ENCODE measurements around the gene SOX6. TPM values are rescaled to one million over a fixed set of nuclear protein-coding genes. Genes with fewer than 3 reads are reported as not detected.
"Not testable (repeated sequence)": the region's sequence is repeated elsewhere in the genome, so short reads cannot be mapped to it uniquely, and the experiment has no call there.

The SOX6 gene
- polyA plus RNA-seq, 1 of the 3 experiments (the other 2 are of a cell fraction) = 0.03 TPM

GRCh38 chr11:16390826-16391225, 34.5 kb upstream of the SOX6 start:
- H3K4me1 ChIP-seq (ENCODE audit: control insufficient read depth in 1 of 2, insufficient read depth in 2 of 2, low read depth in 1 of 2, low read length in 1 of 2); H3K9ac ChIP-seq; H3K9me2 ChIP-seq; H2AFZ ChIP-seq (ENCODE audit: low read depth); CTCF ChIA-PET; H3K79me2 ChIP-seq (ENCODE audit: insufficient read depth); H3F3A ChIP-seq (replicated peaks; ENCODE audit: insufficient read depth); H3K27me3 ChIP-seq (ENCODE audit: insufficient read depth); H3K4me2 ChIP-seq; POLR2A ChIA-PET; DNase-seq; H3K4me3 ChIP-seq (ENCODE audit: low read depth in 2 of 2, low read length in 1 of 2); H3K27ac ChIP-seq (ENCODE audit: low read depth in 2 of 2, low read length in 1 of 2); H3K9me3 ChIP-seq; H4K20me1 ChIP-seq (ENCODE audit: insufficient read depth); H3K36me3 ChIP-seq (replicated peaks in 1 of 2; ENCODE audit: control insufficient read depth in 1 of 2, insufficient read depth in 2 of 2, low read length in 1 of 2): not testable (repeated sequence)
- 4% methylated on average over 2 of the region's 2 CpGs for WGBS (ENCODE audit: low lambda C conversion rate)

GRCh38 chr11:16385099-16385498, 28.8 kb upstream of the SOX6 start:
- Histone ChIP-seq H3K4me3 (ENCODE audit: low read depth in 2 of 2, low read length in 1 of 2) (no peak overlapping the region), H3K9me3 (no peaks in the 10 kb centered on the region), H3K27ac (ENCODE audit: low read depth in 2 of 2, low read length in 1 of 2) (no peak overlapping the region), H3K36me3 (replicated peaks in 1 of 2; ENCODE audit: control insufficient read depth in 1 of 2, insufficient read depth in 2 of 2, low read length in 1 of 2) (no peaks in the 10 kb centered on the region), H3K27me3 (ENCODE audit: insufficient read depth) (no peaks in the 10 kb centered on the region), H3K9ac (no peak overlapping the region), H4K20me1 (ENCODE audit: insufficient read depth) (no peaks in the 10 kb centered on the region), H3F3A (replicated peaks; ENCODE audit: insufficient read depth) (peaks cover 8% of the 10 kb centered on the region), H3K9me2 (no peaks in the 10 kb centered on the region), H2AFZ (ENCODE audit: low read depth) (no peak overlapping the region), H3K79me2 (ENCODE audit: insufficient read depth) (no peaks in the 10 kb centered on the region), H3K4me1 (ENCODE audit: control insufficient read depth in 1 of 2, insufficient read depth in 2 of 2, low read depth in 1 of 2, low read length in 1 of 2) (peaks cover 0 to 5% of the 10 kb centered on the region in 2 experiments; a peak in 1 of 4 replicates), H3K4me2 (no peak overlapping the region)
- TF ChIP-seq FOXM1 (IDR thresholded peaks at IDR 0.05; ENCODE audit: low read depth) = no peak
- TF ChIP-seq RAD21 (IDR thresholded peaks at IDR 0.05; ENCODE audit: low read length) = no peak
- no peak for TF ChIP-seq EP300 (IDR thresholded peaks at IDR 0.05; ENCODE audit: borderline replicate concordance in 1 of 2, low read depth in 1 of 2, low read length in 1 of 2)
- TF ChIP-seq SIN3A (IDR thresholded peaks at IDR 0.05; ENCODE audit: borderline replicate concordance, low read depth, low read length) = no peak
- no peak for TF ChIP-seq NRF1 (IDR thresholded peaks at IDR 0.05; ENCODE audit: low read depth, low read length)
- TF ChIP-seq POLR2AphosphoS5 (IDR thresholded peaks at IDR 0.05; ENCODE audit: low read depth, low read length) = no peak
- TF ChIP-seq TCF12 (IDR thresholded peaks at IDR 0.05) = no peak
- no peak for TF ChIP-seq FOSL2 (IDR thresholded peaks at IDR 0.05; ENCODE audit: borderline replicate concordance, low read depth)
- TF ChIP-seq CHD2 (IDR thresholded peaks at IDR 0.05; ENCODE audit: low read length, partially characterized antibody) = no peak
- TF ChIP-seq IRF3 (IDR thresholded peaks at IDR 0.05; ENCODE audit: low read depth, low read length) = no peak
- TF ChIP-seq GATA2 (CRISPR knock-in tag; IDR thresholded peaks at IDR 0.05) = no peak
- no peak for TF ChIP-seq MXI1 (IDR thresholded peaks at IDR 0.05; ENCODE audit: low read depth, low read length)
- CTCF ChIA-PET = interaction anchor here (1.2 kb wide), 2 partner anchors 11 to 20 kb away, joined by 3 read pairs; no protein-coding TSS in a partner anchor
- POLR2A ChIA-PET = no interaction called here
- no peak for DNase-seq

Measured in SK-N-SH (cell line).